ENCODE measurements around the gene ZNF70.

ZNF70 gene

DNA sequence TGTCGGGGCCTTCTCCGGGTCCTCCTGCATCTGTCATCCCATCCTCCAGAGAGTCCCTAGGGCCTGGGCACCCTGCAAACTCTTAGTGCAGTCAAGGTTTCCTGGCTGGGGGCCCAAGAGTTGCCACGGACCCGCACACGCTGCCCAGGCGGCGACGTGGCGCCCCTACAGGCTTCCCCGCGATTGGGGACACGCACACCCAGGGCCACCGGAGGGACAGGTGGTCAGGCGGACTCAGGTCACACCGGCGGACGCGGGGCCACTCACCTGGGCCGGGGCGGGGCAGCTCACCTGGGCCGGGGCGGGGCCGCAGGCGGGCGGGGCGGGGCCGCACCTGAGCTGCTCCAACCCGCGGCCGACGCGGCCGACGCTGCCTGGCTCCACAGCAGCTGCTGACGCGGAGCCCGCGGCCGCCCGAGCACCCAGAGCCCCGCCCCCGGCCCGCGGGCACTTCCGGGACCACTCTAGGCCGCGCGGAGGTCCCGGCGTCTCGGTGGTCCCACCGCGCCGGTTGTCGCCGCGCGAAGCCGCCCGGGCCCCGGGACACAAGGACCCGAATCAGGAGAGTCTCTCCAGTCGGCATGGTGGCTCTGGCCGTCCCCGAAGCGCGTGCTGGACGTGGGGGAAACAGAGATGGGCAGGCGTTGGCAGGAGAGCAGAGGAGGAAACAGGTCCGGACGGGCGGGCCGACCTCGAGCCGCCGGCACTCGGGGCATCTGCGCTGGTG lies at the start of gene ZNF70:
Gene ZNF70, minus strand, starts transcription at position 399 of the 727 bp plus-strand sequence. CDS start 5,972 bp downstream, outside the sequence.
- intact Hi-C loops (cut with micrococcal nuclease): no loop called here
- Mint-ChIP-seq H3K27me3 (no peaks in the 10 kb centered on the region), H3K27ac (peak within 1 kb of the TSS; percentile 92), H3K36me3 (ENCODE audit: low read depth) (peaks cover 10% of the 10 kb centered on the region), H3K9me3 (no peaks in the 10 kb centered on the region), H3K4me1 (ENCODE audit: low read depth) (peaks cover 56% of the 10 kb centered on the region), H3K4me3 (peak within 1 kb of the TSS; percentile 86)

DNA sequence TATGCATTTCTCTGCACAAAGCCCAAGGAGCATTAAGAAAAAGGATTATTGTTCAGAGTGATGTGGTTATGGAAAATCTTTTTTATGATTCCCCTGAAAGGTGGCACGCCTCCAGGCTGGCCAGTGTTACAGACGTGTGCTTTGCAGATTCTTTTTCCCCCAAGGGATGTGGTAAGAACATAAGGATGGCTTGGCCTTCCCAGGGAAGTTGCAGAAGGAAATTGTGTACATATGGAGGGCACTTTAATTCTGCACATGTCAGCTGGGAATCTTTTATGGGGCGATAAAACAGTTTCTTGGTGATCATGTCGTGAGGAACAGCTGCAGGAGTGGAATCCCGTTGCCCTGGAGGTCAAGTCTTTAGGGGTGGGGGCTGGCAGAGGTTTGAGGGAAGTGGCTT lies 45.5 kb upstream of the ZNF70 start:
- no peak overlapping the region for H3K27ac Mint-ChIP-seq
- H3K9me3 Mint-ChIP-seq: no peaks in the 10 kb centered on the region
- peaks cover 100% of the 10 kb centered on the region for H3K36me3 Mint-ChIP-seq (ENCODE audit: low read depth)
- intact Hi-C loops (cut with micrococcal nuclease): no loop called here
- H3K27me3 Mint-ChIP-seq: no peaks in the 10 kb centered on the region
- peaks cover 11% of the 10 kb centered on the region for H3K4me1 Mint-ChIP-seq (ENCODE audit: low read depth)
- no peak overlapping the region for H3K4me3 Mint-ChIP-seq

DNA sequence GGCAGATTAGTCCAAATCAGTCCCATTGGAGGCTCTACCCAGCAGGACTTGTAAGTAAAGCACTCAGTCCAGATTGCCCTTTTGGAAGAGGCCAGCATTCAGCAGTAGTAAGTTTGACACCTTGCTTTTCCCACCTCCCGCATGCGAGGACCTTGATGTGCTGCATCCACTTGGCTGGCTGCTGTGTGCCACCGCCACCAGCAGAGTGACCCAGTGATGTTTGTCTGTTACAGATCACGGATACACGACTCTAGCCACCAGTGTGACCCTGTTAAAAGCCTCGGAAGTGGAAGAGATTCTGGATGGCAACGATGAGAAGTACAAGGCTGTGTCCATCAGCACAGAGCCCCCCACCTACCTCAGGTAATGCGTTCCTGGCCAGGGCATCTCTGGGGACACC lies 42.4 kb upstream of the ZNF70 start:
- no peaks in the 10 kb centered on the region for H3K9me3 Mint-ChIP-seq

DNA sequence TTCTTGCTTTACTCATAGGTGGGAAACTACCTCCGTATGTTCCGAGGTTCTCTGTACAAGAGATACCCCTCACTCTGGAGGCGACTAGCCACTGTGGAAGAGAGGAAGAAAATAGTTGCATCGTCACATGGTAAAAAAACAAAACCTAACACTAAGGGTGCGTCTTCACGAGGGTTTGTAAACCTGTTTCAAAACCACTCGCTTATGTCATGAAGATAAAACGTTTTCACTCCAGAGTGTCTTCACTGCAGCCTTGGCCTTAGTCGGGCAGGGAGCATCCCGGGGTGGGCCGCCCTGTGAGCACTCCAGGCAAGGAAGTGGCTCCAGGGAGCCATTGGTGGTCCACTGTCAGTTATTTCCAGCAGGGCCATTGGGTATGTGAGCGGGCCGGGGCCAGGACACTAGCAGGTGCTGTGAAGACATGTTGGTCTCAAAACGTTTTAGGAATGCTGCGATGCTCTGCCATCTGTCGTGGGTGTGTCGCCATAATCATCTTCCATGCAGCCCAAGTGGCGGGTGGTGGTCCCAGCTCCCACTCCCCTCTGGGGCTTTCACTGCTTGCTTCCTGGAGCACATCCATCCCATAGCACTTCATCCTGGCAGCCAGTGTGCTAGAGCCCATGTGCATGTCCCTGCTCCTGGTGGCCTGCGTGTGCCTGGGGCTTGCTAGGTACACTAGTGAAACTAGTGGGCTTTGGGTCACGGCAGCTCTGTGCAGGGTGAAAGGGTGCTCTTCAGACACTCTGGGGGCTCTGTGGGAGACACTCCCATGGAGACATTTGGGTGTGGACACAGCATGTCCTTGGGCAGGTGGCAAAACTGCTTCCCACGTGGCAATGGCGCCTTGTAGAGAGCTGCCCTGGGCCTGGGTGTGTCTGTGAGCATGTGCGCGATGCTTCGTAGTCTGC lies 41.1 kb upstream of the ZNF70 start:
- Mint-ChIP-seq H3K27me3 (no peaks in the 10 kb centered on the region), H3K27ac (no peak overlapping the region), H3K4me3 (no peak overlapping the region), H3K36me3 (ENCODE audit: low read depth) (peaks cover 64% of the 10 kb centered on the region), H3K9me3 (no peaks in the 10 kb centered on the region), H3K4me1 (ENCODE audit: low read depth) (peaks cover 16% of the 10 kb centered on the region)
- intact Hi-C loops (cut with micrococcal nuclease): no loop called here

More for the DNA sequence above, 42.4 kb upstream of the ZNF70 start:
- Mint-ChIP-seq H3K36me3 (ENCODE audit: low read depth) (peaks cover 77% of the 10 kb centered on the region), H3K4me1 (ENCODE audit: low read depth) (peaks cover 7% of the 10 kb centered on the region), H3K27ac (no peak overlapping the region), H3K4me3 (no peak overlapping the region), H3K27me3 (no peaks in the 10 kb centered on the region)
- intact Hi-C loops (cut with micrococcal nuclease): no loop called here

DNA sequence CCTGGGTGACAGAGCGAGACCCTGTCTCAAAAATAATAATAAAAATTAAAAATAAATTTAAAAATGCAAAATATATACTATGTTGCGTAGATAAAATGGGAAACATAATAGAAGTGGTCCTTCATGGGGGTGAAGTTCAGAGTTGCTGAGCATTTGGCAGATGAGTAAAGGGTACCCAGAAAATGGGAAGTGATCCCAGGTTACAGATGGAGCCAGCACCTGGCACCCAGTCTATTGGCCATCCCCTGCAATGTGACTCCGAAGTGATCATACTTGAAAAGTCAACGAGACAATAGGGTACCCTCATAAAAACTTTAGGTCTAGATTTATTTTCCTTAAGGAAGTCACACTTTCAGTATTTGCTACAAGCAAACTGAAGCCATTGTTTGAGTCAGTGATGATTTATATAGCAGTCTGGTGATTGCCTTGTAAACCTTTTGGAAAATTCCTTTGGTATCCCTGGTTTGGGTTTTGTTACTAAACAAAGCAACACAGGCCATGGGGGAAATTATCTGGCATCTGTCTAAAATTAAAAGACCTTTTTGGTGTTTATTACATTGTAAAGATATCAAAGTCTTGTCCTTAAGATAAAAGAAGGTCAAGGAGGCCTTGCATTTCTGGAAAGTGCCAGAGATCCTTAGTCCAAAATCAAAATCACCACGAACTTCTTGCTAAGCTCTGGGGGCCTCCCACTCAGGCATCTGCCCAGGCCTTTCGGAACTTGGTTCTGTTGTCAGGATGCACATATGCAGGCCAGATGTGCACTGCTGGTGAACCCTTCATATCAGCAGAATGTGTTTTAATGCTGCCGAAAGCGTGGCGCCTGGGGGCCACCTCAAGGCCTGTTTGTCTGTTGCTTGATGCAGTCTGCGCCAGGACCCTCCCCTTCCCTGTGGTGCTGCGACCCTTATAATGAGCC lies 40.2 kb upstream of the ZNF70 start:
- Mint-ChIP-seq H3K4me1 (ENCODE audit: low read depth) (peaks cover 21% of the 10 kb centered on the region), H3K9me3 (no peaks in the 10 kb centered on the region), H3K27ac (no peak overlapping the region), H3K36me3 (ENCODE audit: low read depth) (peaks cover 55% of the 10 kb centered on the region), H3K4me3 (no peak overlapping the region), H3K27me3 (no peaks in the 10 kb centered on the region)
- intact Hi-C loops (cut with micrococcal nuclease): no loop called here

DNA sequence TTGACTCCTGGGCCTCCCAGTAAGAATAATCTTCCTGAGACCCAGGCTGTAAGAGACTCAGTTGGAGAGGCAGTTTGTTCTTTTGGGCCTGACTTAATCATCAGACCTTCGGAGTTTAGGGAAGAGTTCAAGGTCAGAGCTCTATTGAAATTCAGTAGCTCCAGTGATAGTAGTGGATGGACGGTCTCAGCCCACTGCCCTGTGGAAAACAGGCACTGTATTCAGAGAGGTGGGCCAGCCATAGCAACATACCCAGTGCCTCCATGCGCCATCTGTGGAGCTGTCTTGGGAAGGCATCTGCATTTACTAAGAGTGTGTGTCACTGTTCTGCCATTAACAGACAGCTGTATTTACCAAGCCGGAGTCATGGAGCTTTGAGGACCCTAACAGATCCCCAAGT lies 38.7 kb upstream of the ZNF70 start:
- H3K36me3 Mint-ChIP-seq (ENCODE audit: low read depth): peaks cover 40% of the 10 kb centered on the region
- intact Hi-C loops (cut with micrococcal nuclease): loop anchor here (5.0 to 10.0 kb wide), 2 partner anchors 48 to 125 kb away; partner anchors contain the start of gene DERL3
- peaks cover under 1% of the 10 kb centered on the region for H3K27me3 Mint-ChIP-seq
- H3K4me1 Mint-ChIP-seq (ENCODE audit: low read depth): peaks cover 21% of the 10 kb centered on the region
- H3K9me3 Mint-ChIP-seq: no peaks in the 10 kb centered on the region
- H3K4me3 Mint-ChIP-seq: no peak overlapping the region
- H3K27ac Mint-ChIP-seq: no peak overlapping the region

DNA sequence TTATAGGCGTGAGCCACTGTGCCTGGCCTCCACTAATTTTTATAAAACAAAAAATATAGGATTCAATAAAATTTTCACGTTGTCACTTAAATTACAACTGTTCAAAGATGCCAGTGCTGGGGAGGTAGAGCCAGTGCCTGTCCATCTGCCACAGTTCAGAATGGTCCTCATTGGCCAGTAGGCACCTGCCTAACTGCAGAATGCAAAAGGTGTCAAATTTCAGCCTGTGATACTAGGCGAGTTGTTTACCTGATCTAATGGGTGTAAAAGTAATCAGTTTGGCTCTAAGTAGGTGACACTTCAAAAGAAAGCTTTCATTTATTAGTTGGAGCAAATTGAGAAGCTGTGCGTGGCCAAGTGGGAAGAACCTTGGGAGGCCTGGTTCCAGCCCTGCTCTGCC lies 38.2 kb upstream of the ZNF70 start:
- Mint-ChIP-seq H3K36me3 (ENCODE audit: low read depth) (peaks cover 35% of the 10 kb centered on the region), H3K4me1 (ENCODE audit: low read depth) (peaks cover 21% of the 10 kb centered on the region), H3K27ac (no peak overlapping the region), H3K27me3 (peaks cover 4% of the 10 kb centered on the region), H3K4me3 (no peak overlapping the region), H3K9me3 (no peaks in the 10 kb centered on the region)
- intact Hi-C loops (cut with micrococcal nuclease): loop anchor here (5.0 to 10.0 kb wide), 2 partner anchors 48 to 126 kb away; partner anchors contain the start of gene DERL3

DNA sequence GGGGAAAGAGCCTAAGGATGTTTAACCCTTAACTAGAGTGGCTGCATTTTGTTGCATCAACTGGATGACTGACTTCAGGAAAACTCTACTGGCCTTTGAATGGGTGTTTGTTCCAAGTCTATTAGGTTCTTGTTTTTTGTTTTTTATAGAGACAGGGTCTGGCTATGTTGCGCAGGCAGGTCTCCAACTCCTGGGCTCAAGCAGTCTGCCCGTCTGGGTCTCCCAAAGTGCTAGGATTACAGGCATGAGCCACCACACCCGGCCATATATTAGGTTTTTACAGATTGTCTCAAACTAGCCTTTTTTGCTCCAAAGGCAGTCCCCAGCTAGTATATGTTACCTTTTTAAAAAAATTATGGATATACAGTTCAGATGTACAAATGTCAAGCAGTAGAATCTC lies 37.0 kb upstream of the ZNF70 start:
- peak overlapping the region; percentile 89 for H3K27ac Mint-ChIP-seq
- peaks cover 23% of the 10 kb centered on the region for H3K36me3 Mint-ChIP-seq (ENCODE audit: low read depth)
- no peaks in the 10 kb centered on the region for H3K9me3 Mint-ChIP-seq
- intact Hi-C loops (cut with micrococcal nuclease): loop anchor here (5.0 to 10.0 kb wide), 2 partner anchors 49 to 127 kb away; partner anchors contain the start of gene DERL3
- H3K27me3 Mint-ChIP-seq: peaks cover 4% of the 10 kb centered on the region
- peaks cover 21% of the 10 kb centered on the region for H3K4me1 Mint-ChIP-seq (ENCODE audit: low read depth)
- peak overlapping the region; percentile 77 for H3K4me3 Mint-ChIP-seq

DNA sequence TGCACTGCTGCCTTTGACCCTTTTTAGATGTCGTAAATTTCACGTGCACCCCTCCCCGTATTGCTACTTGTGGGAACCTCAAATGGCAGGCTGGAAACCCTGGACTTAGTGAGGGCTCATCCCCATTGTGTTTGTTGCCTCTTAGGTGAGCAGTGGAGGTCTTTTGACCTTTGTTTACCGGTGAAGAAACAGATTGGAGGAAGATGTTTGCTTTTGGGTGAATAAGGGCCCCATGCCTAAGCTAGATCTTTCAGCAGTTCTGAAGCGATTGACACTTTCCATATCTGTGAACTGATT lies 36.6 kb upstream of the ZNF70 start:
- peak overlapping the region; percentile 77 for H3K4me3 Mint-ChIP-seq
- H3K4me1 Mint-ChIP-seq (ENCODE audit: low read depth): peaks cover 21% of the 10 kb centered on the region

DNA sequence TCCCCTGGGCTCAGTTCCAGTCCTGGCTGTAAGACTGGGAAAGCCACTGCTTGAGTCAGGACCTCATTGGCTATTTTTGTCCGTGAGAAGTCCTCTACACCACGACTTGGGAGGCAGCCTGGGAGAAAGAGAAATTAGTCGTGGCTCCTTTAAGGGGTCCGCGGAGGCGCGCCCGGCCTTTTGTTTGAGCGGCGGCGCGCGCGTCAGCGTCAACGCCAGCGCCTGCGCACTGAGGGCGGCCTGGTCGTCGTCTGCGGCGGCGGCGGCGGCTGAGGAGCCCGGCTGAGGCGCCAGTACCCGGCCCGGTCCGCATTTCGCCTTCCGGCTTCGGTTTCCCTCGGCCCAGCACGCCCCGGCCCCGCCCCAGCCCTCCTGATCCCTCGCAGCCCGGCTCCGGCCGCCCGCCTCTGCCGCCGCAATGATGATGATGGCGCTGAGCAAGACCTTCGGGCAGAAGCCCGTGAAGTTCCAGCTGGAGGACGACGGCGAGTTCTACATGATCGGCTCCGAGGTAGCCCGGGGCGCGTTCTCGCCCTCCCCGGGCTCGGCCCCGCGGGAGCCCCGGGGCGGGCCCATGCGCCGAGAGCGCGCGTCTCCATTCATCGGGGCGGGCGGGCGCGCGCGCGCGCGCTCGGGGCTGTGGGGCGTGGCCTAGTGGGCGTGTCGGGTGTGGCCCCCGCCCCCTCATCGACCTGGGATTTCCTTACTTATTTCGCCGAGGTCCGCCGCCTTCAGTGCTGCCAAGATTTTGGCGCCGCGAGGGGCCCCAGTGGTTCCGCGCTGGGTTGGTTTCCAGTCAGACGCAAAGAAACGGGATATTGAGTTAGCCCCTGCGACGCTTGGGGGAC lies 36.1 kb upstream of the ZNF70 start, which contains the start of gene SMARCB1:
Gene SMARCB1, plus strand, starts transcription at position 215 of the 848 bp plus-strand sequence. Its CDS starts 204 bp downstream, at position 419.
- intact Hi-C loops (cut with micrococcal nuclease): loop anchor here (5.0 to 10.0 kb wide), 2 partner anchors 50 to 128 kb away; partner anchors contain the start of gene DERL3

More for the DNA sequence above, 36.6 kb upstream of the ZNF70 start:
- Mint-ChIP-seq H3K9me3 (no peaks in the 10 kb centered on the region), H3K27me3 (peaks cover 4% of the 10 kb centered on the region), H3K27ac (peak overlapping the region; percentile 89), H3K36me3 (ENCODE audit: low read depth) (peaks cover 19% of the 10 kb centered on the region)
- intact Hi-C loops (cut with micrococcal nuclease): loop anchor here (5.0 to 10.0 kb wide), 2 partner anchors 50 to 127 kb away; partner anchors contain the start of gene DERL3

DNA sequence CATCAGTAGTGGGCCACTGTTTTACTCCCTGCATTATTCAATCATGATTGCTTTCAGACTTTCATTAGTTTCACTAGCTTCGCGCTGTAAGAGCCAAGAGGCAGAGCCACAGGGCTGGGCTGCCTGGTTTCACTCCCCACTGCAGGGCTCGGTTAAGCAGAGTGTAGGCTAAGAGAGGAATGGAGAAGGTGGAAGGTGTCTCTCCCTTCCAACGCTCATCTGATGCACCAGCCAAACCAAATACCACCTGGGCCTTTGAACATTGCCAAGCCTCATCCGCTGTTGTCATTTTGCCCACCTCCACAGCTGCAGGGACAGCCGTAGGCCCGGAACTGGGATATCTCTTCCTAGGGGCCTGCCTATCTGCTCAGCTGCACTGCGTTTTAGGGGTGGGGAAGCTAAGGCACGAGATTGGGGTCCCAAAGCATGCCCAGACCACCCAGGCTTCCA lies 35.4 kb upstream of the ZNF70 start:
- intact Hi-C loops (cut with micrococcal nuclease): loop anchor here (5.0 to 10.0 kb wide), 2 partner anchors 51 to 129 kb away; partner anchors contain the start of gene DERL3
- Mint-ChIP-seq H3K27ac (peak overlapping the region; percentile 89), H3K27me3 (peaks cover 4% of the 10 kb centered on the region), H3K4me1 (ENCODE audit: low read depth) (peaks cover 21% of the 10 kb centered on the region), H3K4me3 (no peak overlapping the region), H3K36me3 (ENCODE audit: low read depth) (peaks cover 7% of the 10 kb centered on the region), H3K9me3 (no peaks in the 10 kb centered on the region)

More for the DNA sequence above, 36.1 kb upstream of the ZNF70 start, which contains the start of gene SMARCB1:
- H3K27ac Mint-ChIP-seq: peak within 1 kb of the TSS; percentile 89
- H3K36me3 Mint-ChIP-seq (ENCODE audit: low read depth): peaks cover 14% of the 10 kb centered on the region
- H3K4me1 Mint-ChIP-seq (ENCODE audit: low read depth): peaks cover 21% of the 10 kb centered on the region
- H3K4me3 Mint-ChIP-seq: peak within 1 kb of the TSS; percentile 77
- no peaks in the 10 kb centered on the region for H3K9me3 Mint-ChIP-seq
- H3K27me3 Mint-ChIP-seq: peaks cover 4% of the 10 kb centered on the region

DNA sequence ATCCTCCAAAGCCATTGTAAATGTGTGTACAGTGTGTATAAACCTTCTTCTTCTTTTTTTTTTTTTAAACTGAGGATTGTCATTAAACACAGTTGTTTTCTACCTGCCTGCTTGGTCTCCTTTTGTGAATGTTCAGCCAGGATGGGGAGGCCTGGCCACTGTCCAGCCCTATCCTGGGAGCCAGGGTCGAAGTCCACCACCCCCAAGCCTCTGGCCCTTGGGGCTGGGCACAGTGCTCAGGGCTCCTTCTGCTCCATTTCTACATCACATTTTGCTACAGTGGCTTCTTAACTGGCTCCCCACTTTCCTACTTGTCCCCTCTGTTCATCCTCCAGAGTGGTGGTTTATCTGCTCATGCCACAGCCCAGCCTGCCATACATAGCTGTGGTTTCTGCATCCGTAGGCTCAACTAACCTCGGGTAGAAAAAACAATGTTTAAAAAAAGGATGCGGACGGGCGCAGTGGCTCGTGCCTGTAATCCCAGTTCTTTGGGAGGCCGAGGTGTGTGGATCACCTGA lies 33.4 kb upstream of the ZNF70 start:
- peaks cover under 1% of the 10 kb centered on the region for H3K36me3 Mint-ChIP-seq (ENCODE audit: low read depth)
- peaks cover 14% of the 10 kb centered on the region for H3K4me1 Mint-ChIP-seq (ENCODE audit: low read depth)
- intact Hi-C loops (cut with micrococcal nuclease): loop anchor here (10.0 kb wide), 1 partner anchor 131 kb away; no protein-coding TSS in a partner anchor
- H3K27ac Mint-ChIP-seq: no peak overlapping the region
- H3K27me3 Mint-ChIP-seq: peaks cover 4% of the 10 kb centered on the region
- H3K9me3 Mint-ChIP-seq: no peaks in the 10 kb centered on the region
- H3K4me3 Mint-ChIP-seq: no peak overlapping the region

Data from dendritic cell treated with granulocyte-macrophage colony-stimulating factor and Interleukin-4, amounts not matched to agents 40 ng/mL and 50 ng/mL, for 4 days (primary cell).